SJCRH30 (cell line): ENCODE results near the gene TRIP13. TPM values are rescaled to one million over a fixed set of nuclear protein-coding genes. Genes with fewer than 3 reads are reported as not detected.

Source experiments
- DNase-seq, 2 experiments: peaks; one replicate each; pipeline ENCODE4 v3.0.0-alpha.2; 2015 to 2020
- H3K27ac ChIP-seq: fragments of 250-450 bp; sonication (Bioruptor Pico); 2 replicates; pipeline ENCODE4 v1.5.1; 2020; ENCODE audit warnings: mild to moderate bottlenecking, moderate library complexity
- H3K27me3 ChIP-seq: fragments of 250-450 bp; sonication (Bioruptor Pico); 2 replicates; pipeline ENCODE4 v1.5.1; 2020; ENCODE audit warnings: mild to moderate bottlenecking, moderate library complexity
- H3K36me3 ChIP-seq: fragments of 250-450 bp; sonication (Bioruptor Pico); 2 replicates; pipeline ENCODE4 v1.5.1; 2020; ENCODE audit warnings: mild to moderate bottlenecking, moderate library complexity
- H3K4me1 ChIP-seq: fragments of 250-450 bp; sonication (Bioruptor Pico); 2 replicates; pipeline ENCODE4 v1.5.1; 2020; ENCODE audit warnings: mild to moderate bottlenecking, moderate library complexity
- H3K4me3 ChIP-seq: fragments of 250-450 bp; sonication (Bioruptor Pico); 2 replicates; pipeline ENCODE4 v1.5.1; 2020; ENCODE audit warnings: mild to moderate bottlenecking, moderate library complexity
- H3K9me3 ChIP-seq: fragments of 250-450 bp; sonication (Bioruptor Pico); replicated peaks from 2 replicates; pipeline ENCODE4 v1.5.1; 2020; ENCODE audit warnings: mild to moderate bottlenecking, moderate library complexity
- total RNA-seq: library from RNA; depleted of rRNA; stranded (reverse); fragments of >200 nt; shearing (Covaris generic); gene quantifications from 2 replicates; pipeline ENCODE4 v1.2.3, GENCODE V29; 2014

The TRIP13 gene
- total RNA-seq, 1 experiment from 2014 or later, result 47.5 TPM

GRCh38 chr5:862367-863243, 30.1 kb upstream of the TRIP13 start:
- H3K36me3 ChIP-seq, result peaks cover 4% of the 10 kb centered on the region; the same call in 1 of the 2 replicates
- no peaks in the 10 kb centered on the region for H3K27me3 ChIP-seq
- no peak overlapping the region for H3K4me3 ChIP-seq
- H3K27ac ChIP-seq, result no peak overlapping the region
- H3K9me3 ChIP-seq, result no peaks in the 10 kb centered on the region
- DNase-seq, result no peak
- H3K4me1 ChIP-seq, result no peaks in the 10 kb centered on the region

- Histone ChIP-seq H3K27me3 (no peaks in the 10 kb centered on the region), H3K4me1 (no peaks in the 10 kb centered on the region), H3K9me3 (no peaks in the 10 kb centered on the region), H3K36me3 (peaks cover 10% of the 10 kb centered on the region; the same call in 1 of the 2 replicates), H3K27ac (no peak overlapping the region), H3K4me3 (no peak overlapping the region)
- DNase-seq, result no peak
Measured at GRCh38 chr5:863244-863805, 29.4 kb upstream of the TRIP13 start.

DNA sequence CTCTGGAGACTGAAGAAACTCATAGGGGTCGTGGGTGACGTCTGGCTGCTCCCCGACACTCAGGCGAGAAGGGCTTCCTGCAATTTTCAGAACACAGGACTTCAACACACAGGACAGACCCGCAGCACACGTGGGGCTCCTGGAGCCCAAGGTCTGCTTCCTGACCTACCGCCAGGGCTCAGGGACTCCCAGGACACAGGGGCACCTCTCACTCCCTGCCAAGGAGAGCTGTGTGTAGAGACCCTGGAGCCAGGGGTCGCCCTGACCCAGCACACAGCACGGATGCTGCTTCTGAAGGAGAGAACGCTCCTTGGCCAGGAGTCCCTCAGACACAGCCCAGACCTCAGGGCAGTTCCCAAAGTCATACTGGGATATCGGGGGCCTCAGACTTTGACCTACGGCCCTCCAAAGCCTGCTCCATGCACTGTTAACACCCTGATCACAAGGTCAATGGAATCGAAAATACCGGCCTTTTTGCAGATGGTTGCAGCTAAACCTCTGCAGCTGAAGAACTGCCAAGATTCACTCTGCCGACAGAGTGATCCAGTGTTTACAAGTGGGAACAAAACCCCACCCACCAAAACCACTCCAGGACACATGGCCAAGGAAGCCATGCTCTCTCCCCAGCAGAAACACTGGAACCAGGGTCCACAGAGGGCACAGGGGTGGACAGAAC, 28.1 kb upstream of the TRIP13 start:
- no peaks in the 10 kb centered on the region for H3K4me1 ChIP-seq
- peaks cover 16% of the 10 kb centered on the region; the same call in 1 of the 2 replicates for H3K36me3 ChIP-seq
- H3K27ac ChIP-seq, result no peak overlapping the region
- H3K27me3 ChIP-seq, result no peaks in the 10 kb centered on the region
- no peak overlapping the region for H3K4me3 ChIP-seq
- DNase-seq, result no peak
- H3K9me3 ChIP-seq, result no peaks in the 10 kb centered on the region

- DNase-seq, result no peak
- Histone ChIP-seq H3K4me3 (no peak overlapping the region), H3K36me3 (peaks cover 16% of the 10 kb centered on the region; the same call in 1 of the 2 replicates), H3K4me1 (no peaks in the 10 kb centered on the region), H3K27me3 (no peaks in the 10 kb centered on the region), H3K9me3 (no peaks in the 10 kb centered on the region), H3K27ac (no peak overlapping the region)
Measured at GRCh38 chr5:865168-865521, 27.5 kb upstream of the TRIP13 start.

- no peak for DNase-seq
- Histone ChIP-seq H3K4me3 (no peak overlapping the region), H3K36me3 (peaks cover 21% of the 10 kb centered on the region; the same call in 1 of the 2 replicates), H3K27ac (no peak overlapping the region), H3K4me1 (no peaks in the 10 kb centered on the region), H3K9me3 (no peaks in the 10 kb centered on the region), H3K27me3 (no peaks in the 10 kb centered on the region)
Measured at GRCh38 chr5:865771-866170, 26.9 kb upstream of the TRIP13 start.

- DNase-seq, result no peak
- Histone ChIP-seq H3K36me3 (peaks cover 28% of the 10 kb centered on the region; the same call in 1 of the 2 replicates), H3K9me3 (no peaks in the 10 kb centered on the region), H3K27me3 (no peaks in the 10 kb centered on the region), H3K4me1 (no peaks in the 10 kb centered on the region), H3K27ac (no peak overlapping the region), H3K4me3 (no peak overlapping the region)
Measured at GRCh38 chr5:867300-867870, 25.3 kb upstream of the TRIP13 start.

DNA sequence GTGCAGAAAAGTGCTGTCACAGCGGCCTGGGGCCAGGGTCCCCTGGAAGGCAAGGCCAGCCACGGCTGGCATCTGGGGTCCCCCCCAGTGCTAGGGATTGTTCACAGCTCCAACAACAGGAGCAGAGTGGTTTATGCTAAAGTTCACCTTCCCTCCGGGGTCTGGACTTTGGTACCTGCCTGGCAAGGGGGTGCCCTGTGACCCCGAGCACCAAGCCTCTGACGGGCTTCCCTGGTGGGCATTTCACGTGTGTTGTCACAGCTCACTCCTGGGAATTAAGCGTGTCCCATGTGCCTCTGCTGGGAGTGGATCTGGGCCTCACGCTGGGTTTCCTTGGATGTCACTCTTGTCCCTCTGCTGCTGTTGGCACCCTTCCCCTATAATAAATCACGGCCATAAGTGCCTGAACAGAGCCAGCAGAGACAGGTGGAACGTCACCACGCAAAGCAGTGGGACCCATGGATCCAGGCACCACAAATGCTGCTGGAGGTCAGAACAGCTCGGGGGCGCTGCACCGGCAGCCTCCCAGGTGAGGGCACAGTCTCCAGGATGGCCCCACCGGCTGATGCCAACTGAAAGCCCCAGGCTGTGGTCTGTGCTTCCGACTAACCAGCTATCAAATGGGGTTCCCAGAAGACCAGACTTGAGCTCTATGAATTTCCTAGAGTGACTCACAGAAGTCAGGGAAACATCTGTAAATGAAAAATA, 24.1 kb upstream of the TRIP13 start:
- Histone ChIP-seq H3K4me3 (no peak overlapping the region), H3K27ac (no peak overlapping the region), H3K36me3 (peaks cover 30% of the 10 kb centered on the region; the same call in 1 of the 2 replicates), H3K9me3 (no peaks in the 10 kb centered on the region), H3K4me1 (no peaks in the 10 kb centered on the region), H3K27me3 (no peaks in the 10 kb centered on the region)
- no peak for DNase-seq

DNA sequence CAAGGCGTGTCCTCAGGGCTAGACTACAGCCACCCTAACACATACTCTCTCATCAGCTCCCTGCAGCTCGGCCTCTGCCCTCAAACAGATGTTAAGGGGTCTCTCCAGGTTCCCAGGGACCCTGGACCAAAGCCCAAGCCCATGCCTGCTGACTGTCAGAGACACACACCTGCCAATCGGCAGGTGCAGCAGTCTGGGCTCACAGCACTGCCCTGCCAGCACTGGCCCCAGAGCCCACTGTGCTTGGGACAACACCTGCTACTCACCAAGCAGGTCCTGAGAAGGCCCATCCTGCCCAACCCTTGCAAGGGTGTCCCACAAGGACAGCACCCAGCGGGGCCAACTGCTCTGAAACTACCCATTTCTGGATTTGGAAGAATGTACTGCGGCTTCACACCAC, 21.7 kb upstream of the TRIP13 start:
- Histone ChIP-seq H3K4me1 (no peaks in the 10 kb centered on the region), H3K36me3 (peaks cover 25% of the 10 kb centered on the region; the same call in 1 of the 2 replicates), H3K4me3 (no peak overlapping the region), H3K27ac (no peak overlapping the region), H3K27me3 (no peaks in the 10 kb centered on the region), H3K9me3 (no peaks in the 10 kb centered on the region)
- DNase-seq, result no peak

DNA sequence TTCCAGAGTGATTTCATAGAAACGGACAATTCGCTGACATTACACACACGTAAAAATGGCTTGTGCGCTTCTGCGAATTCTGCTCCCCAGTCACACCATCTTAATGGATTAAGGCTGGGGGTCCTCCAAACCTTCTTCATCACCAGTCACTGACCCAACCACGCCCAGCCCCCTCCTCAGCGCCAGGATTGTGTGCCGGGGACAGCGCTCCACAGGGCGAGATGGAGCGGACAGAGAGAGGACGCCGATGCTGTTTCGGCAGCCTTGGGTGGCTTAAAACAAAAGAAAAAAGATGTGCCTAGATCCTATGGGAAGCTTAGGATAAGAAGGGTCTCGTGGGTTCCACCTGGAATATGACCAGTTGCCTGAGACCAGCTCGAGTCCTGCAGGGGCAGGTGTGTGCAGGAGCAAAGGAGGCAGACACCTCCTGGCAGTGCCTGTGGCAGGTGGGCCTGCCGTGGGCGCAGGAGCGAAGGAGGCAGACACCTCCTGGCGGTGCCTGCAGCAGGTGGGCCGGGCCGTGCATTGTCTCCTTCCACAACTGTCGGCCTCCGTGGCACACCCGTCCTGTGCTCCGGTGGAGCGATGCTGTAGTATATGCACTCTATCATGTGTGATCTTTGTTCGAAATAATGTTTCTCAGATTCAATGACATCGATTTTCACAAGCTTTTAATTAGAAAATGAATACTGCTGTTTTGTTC, 20.9 kb upstream of the TRIP13 start:
- Histone ChIP-seq H3K27me3 (no peaks in the 10 kb centered on the region), H3K27ac (no peak overlapping the region), H3K4me3 (no peak overlapping the region), H3K4me1 (no peaks in the 10 kb centered on the region), H3K36me3 (peaks cover 25% of the 10 kb centered on the region; the same call in 1 of the 2 replicates), H3K9me3 (no peaks in the 10 kb centered on the region)
- DNase-seq, result no peak

GRCh38 chr5:872301-872700, 20.4 kb upstream of the TRIP13 start:
- Histone ChIP-seq H3K27ac (no peak overlapping the region), H3K36me3 (peaks cover 25% of the 10 kb centered on the region; the same call in 1 of the 2 replicates), H3K4me3 (no peak overlapping the region), H3K4me1 (no peaks in the 10 kb centered on the region), H3K9me3 (no peaks in the 10 kb centered on the region), H3K27me3 (no peaks in the 10 kb centered on the region)
- no peak for DNase-seq

- no peak for DNase-seq
- Histone ChIP-seq H3K9me3 (no peaks in the 10 kb centered on the region), H3K36me3 (peaks cover 20% of the 10 kb centered on the region; the same call in 1 of the 2 replicates), H3K4me3 (no peak overlapping the region), H3K4me1 (no peaks in the 10 kb centered on the region), H3K27me3 (no peaks in the 10 kb centered on the region), H3K27ac (no peak overlapping the region)
Measured at GRCh38 chr5:873328-873727, 19.4 kb upstream of the TRIP13 start.

- Histone ChIP-seq H3K4me1 (no peaks in the 10 kb centered on the region), H3K27ac (no peak overlapping the region), H3K36me3 (peaks cover 7% of the 10 kb centered on the region; the same call in 1 of the 2 replicates), H3K4me3 (no peak overlapping the region), H3K27me3 (no peaks in the 10 kb centered on the region), H3K9me3 (no peaks in the 10 kb centered on the region)
- no peak for DNase-seq
Measured at GRCh38 chr5:875931-876330, 16.8 kb upstream of the TRIP13 start.

DNA sequence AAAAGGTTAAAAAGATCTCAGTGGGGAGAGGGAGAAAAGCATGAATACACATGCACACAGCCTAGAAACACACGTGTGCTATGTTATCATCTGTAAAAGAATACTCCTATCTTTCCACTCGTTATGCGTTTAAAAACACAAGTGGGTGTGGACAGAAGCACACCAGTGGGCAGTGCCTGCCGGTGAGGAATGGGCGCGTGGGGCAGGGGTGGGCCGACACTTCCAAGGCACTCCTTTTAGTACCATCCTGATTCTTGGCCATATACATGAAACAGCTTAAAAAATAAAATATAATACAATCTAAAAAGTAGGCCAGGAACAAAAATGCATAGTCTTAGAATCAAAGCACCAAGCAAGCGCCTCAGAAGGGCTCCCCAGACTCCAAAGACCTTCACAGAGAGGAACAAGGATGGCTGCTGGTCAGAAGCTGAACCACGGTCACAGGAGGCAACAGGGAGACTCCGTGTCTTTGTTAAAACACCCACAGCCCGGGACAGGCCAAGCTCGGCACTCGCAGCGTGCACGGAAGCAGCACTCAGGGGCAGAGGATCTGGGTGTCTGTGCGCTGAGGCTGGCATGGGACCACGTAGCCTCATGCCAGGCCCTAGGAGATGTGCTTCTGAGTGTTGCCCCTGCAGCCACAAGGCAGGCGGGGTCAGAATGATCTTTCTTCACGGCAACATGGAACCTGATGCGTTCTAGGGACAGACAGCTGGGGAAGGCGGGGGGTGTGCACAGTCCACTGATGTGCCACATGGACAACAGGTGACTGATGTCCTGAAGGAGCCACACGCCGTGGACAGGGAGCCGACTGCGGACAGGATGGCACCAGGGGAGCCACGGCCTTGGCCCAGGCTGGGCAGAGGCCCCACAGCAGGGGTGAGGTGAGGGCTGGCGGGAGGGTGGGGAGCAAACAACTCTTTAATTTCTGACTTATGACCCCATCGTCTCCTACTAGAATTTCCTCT, 16.0 kb upstream of the TRIP13 start:
- H3K4me1 ChIP-seq, result no peaks in the 10 kb centered on the region
- H3K27me3 ChIP-seq, result no peaks in the 10 kb centered on the region
- no peaks in the 10 kb centered on the region for H3K9me3 ChIP-seq
- no peak overlapping the region for H3K27ac ChIP-seq
- no peak overlapping the region for H3K4me3 ChIP-seq
- H3K36me3 ChIP-seq, result peaks cover 2% of the 10 kb centered on the region; the same call in 1 of the 2 replicates
- no peak for DNase-seq
